K562 (cell line): ENCODE results near the gene VPS11. TPM values are rescaled to one million over a fixed set of nuclear protein-coding genes. Genes with fewer than 3 reads are reported as not detected.

Experiments
- BHLHE40 ChIP-seq: IDR thresholded peaks from 2 replicates; pipeline ENCODE4 v1.6.1; 2011; ENCODE audit warnings: low read length, improper control_type of control experiment
- CBX5 ChIP-seq: IDR thresholded peaks from 2 replicates; pipeline ENCODE4 v1.6.1; 2014; ENCODE audit warnings: low read depth, borderline replicate concordance
- EWSR1 ChIP-seq: fragments of 450-650 bp; IDR thresholded peaks from 2 replicates; pipeline ENCODE4 v1.6.1; 2018; ENCODE audit warnings: borderline replicate concordance, mild to moderate bottlenecking, low read depth, moderate library complexity; ENCODE audit not compliant: partially characterized antibody
- HNRNPK ChIP-seq: fragments of 200-400 bp; formaldehyde crosslinking; IDR thresholded peaks from one replicate; pipeline ENCODE4 v1.6.1; 2018; ENCODE audit warnings: mild to moderate bottlenecking, low read depth, low read length; ENCODE audit not compliant: poor library complexity, severe bottlenecking
- LARP7 ChIP-seq: fragments of 450-650 bp; IDR thresholded peaks from 2 replicates; pipeline ENCODE4 v1.6.1; 2016
- MIER1 ChIP-seq: fragments of 450-650 bp; IDR thresholded peaks from 2 replicates; pipeline ENCODE4 v1.6.1; 2016; ENCODE audit warnings: antibody characterized with exemption, mild to moderate bottlenecking, low read depth
- MTF1 ChIP-seq: fragments of 250-450 bp; sonication (Bioruptor Pico); IDR thresholded peaks from 2 replicates; pipeline ENCODE4 v1.9.0; 2021; ENCODE audit warnings: moderate library complexity, mild to moderate bottlenecking, inconsistent platforms, borderline replicate concordance
- NBN ChIP-seq: fragments of 450-650 bp; IDR thresholded peaks from 2 replicates; pipeline ENCODE4 v1.6.1; 2016; ENCODE audit warnings: low read depth, mild to moderate bottlenecking
- NFIC ChIP-seq: fragments of 450-650 bp; IDR thresholded peaks from 2 replicates; pipeline ENCODE4 v1.6.1; 2017; ENCODE audit warnings: mild to moderate bottlenecking, inconsistent platforms
- NFXL1 ChIP-seq: fragments of 450-650 bp; formaldehyde crosslinking; IDR thresholded peaks from 2 replicates; pipeline ENCODE4 v1.4.0; 2021; ENCODE audit warnings: mild to moderate bottlenecking
- NR2F6 ChIP-seq: fragments of 450-650 bp; formaldehyde crosslinking; IDR thresholded peaks from 2 replicates; pipeline ENCODE4 v1.4.0; 2020; ENCODE audit warnings: mild to moderate bottlenecking
- POLR3A ChIP-seq: IDR thresholded peaks from 2 replicates; pipeline ENCODE4 v1.6.1; 2011; ENCODE audit warnings: borderline replicate concordance, mild to moderate bottlenecking, moderate library complexity; ENCODE audit not compliant: insufficient read length, insufficient read depth; ENCODE audit errors: extremely low read depth
- POU5F1 ChIP-seq: fragments of 150-350 bp; IDR thresholded peaks from 2 replicates; pipeline ENCODE4 v1.6.1; 2014; ENCODE audit warnings: borderline replicate concordance, low read length, low read depth, mild to moderate bottlenecking; ENCODE audit not compliant: partially characterized antibody
- PTTG1 ChIP-seq: fragments of 450-650 bp; IDR thresholded peaks from 2 replicates; pipeline ENCODE4 v1.6.1; 2016; ENCODE audit warnings: low read depth, mild to moderate bottlenecking, missing genetic modification characterization, missing compliant biosample characterization
- RBM39 ChIP-seq: fragments of 200-400 bp; formaldehyde crosslinking; optimal IDR thresholded peaks from 2 replicates; pipeline ENCODE3; 2018; ENCODE audit warnings: low read depth, low read length
- SIRT6 ChIP-seq: IDR thresholded peaks from one replicate; pipeline ENCODE4 v1.6.1; 2012; ENCODE audit warnings: low read depth, mild to moderate bottlenecking, control low read depth, inconsistent platforms, low read length, moderate library complexity
- YY1 ChIP-seq, 3 experiments: IDR thresholded peaks; 2 replicates each; pipeline ENCODE4 v1.6.1; 2011; ENCODE audit warnings: low read length in 2 of 3, mild to moderate bottlenecking in 2 of 3, moderate library complexity in 2 of 3, borderline replicate concordance in 1 of 3, control low read depth in 1 of 3, low read depth in 1 of 3; ENCODE audit not compliant: insufficient read depth in 3 of 3, insufficient replicate concordance in 2 of 3, control insufficient read depth in 1 of 3, insufficient read length in 1 of 3; ENCODE audit errors: extremely low read depth in 1 of 3
- ZFX ChIP-seq: sonication (generic); formaldehyde crosslinking; IDR thresholded peaks from 2 replicates; pipeline ENCODE4 v1.8.0; 2022; ENCODE audit warnings: mild to moderate bottlenecking, missing genetic modification reagents, moderate library complexity
- polyA plus RNA-seq, 8 experiments: library from polyadenylated mRNA; depleted of rRNA in 4 of 8; stranded (reverse) in 5 of 8; unstranded in 3 of 8; fragments of >200 nt; fragmentation: Nextera tagmentation in 2 of 8; fragmentation: Illumina TruSeq in 1 of 8; extraction: Ambion mirVana in 2 of 8; extraction: Trizol in 1 of 8; gene quantifications; 2 replicates each; pipeline versions ENCODE4 v1.2.1 to v1.2.3, GENCODE V29; 2011 to 2014; ENCODE audit warnings: inconsistent platforms in 1 of 8, missing spikeins in 1 of 8
- total RNA-seq, 7 experiments: library from RNA; depleted of rRNA in 6 of 7; stranded (reverse); fragments of >200 nt in 6 of 7; fragmentation: Illumina TruSeq in 2 of 7; extraction: Trizol in 2 of 7; gene quantifications; 2 replicates each; pipeline versions ENCODE4 v1.2.1 to v1.2.3, GENCODE V29; 2011 to 2021; ENCODE audit warnings: low replicate concordance in 1 of 7
- TF ChIP-seq, protein P1 (sequence below), 2 experiments: IDR thresholded peaks; 2 replicates each; pipeline ENCODE4 v1.6.1; 2012; ENCODE audit warnings: improper control_type of control experiment in 2 of 2, low read depth in 2 of 2, low read length in 2 of 2, borderline replicate concordance in 1 of 2
- TF ChIP-seq, protein P2 (sequence below): sonication (generic); formaldehyde crosslinking; IDR thresholded peaks from 2 replicates; pipeline ENCODE4 v1.8.1; 2023; ENCODE audit warnings: mild to moderate bottlenecking, missing genetic modification reagents
- TF ChIP-seq, protein P3 (sequence below), 2 experiments: fragments of 450-650 bp; IDR thresholded peaks; 2 replicates each; pipeline ENCODE4 v1.6.1; 2016
- TF ChIP-seq, protein P4 (sequence below): sonication (generic); formaldehyde crosslinking; IDR thresholded peaks from 2 replicates; pipeline ENCODE4 v1.4.0; 2020; ENCODE audit warnings: mild to moderate bottlenecking, missing genetic modification reagents

Gene VPS11
- total and polyA plus RNA-seq, 9 of the 15 experiments (the other 6 are each of a cell fraction or from before 2014, with no cell fraction given) = 14.1 to 35.5 (median 27.5) TPM

DNA sequence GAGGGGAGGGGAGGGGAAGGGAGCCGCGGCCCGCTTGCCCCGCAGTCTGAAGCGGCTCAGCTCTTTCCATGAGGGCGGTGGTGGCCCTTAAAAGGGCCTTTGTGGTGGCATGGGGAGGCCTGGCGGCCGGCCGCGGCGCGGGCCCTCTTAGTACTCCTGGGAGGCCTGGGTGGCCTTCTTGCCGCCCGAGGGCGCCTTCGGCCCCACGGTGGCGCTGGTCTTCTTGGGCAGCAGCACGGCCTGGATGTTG lies 27.1 kb downstream of the VPS11 start (continued):
- TF ChIP-seq, protein P1, sequence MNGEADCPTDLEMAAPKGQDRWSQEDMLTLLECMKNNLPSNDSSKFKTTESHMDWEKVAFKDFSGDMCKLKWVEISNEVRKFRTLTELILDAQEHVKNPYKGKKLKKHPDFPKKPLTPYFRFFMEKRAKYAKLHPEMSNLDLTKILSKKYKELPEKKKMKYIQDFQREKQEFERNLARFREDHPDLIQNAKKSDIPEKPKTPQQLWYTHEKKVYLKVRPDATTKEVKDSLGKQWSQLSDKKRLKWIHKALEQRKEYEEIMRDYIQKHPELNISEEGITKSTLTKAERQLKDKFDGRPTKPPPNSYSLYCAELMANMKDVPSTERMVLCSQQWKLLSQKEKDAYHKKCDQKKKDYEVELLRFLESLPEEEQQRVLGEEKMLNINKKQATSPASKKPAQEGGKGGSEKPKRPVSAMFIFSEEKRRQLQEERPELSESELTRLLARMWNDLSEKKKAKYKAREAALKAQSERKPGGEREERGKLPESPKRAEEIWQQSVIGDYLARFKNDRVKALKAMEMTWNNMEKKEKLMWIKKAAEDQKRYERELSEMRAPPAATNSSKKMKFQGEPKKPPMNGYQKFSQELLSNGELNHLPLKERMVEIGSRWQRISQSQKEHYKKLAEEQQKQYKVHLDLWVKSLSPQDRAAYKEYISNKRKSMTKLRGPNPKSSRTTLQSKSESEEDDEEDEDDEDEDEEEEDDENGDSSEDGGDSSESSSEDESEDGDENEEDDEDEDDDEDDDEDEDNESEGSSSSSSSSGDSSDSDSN (IDR thresholded peaks at IDR 0.05; ENCODE audit: borderline replicate concordance in 1 of 2, low read depth in 2 of 2, low read length in 2 of 2) = peak; percentile 73 to 85; a peak in 1 of 4 replicates
- no peak for TF ChIP-seq CBX5
- TF ChIP-seq SIRT6 = peak; percentile 40
- TF ChIP-seq MTF1 (CRISPR knock-in tag) = no peak
- no peak for TF ChIP-seq NBN
- no peak for TF ChIP-seq EWSR1
- TF ChIP-seq ZFX = no peak; the same call in 1 of the 2 replicates
- no peak for TF ChIP-seq POLR3A
- TF ChIP-seq BHLHE40 = no peak
- TF ChIP-seq NFXL1 (CRISPR knock-in tag) = no peak
- TF ChIP-seq YY1 (IDR thresholded peaks at IDR 0.05; ENCODE audit: borderline replicate concordance in 1 of 3, control insufficient read depth in 1 of 3, extremely low read depth in 1 of 3, insufficient read depth in 3 of 3, insufficient read length in 1 of 3, insufficient replicate concordance in 2 of 3, low read depth in 1 of 3, low read length in 2 of 3) = peak in 1 of 3 experiments; percentile 8
- TF ChIP-seq MIER1 = no peak
- TF ChIP-seq, protein P2, sequence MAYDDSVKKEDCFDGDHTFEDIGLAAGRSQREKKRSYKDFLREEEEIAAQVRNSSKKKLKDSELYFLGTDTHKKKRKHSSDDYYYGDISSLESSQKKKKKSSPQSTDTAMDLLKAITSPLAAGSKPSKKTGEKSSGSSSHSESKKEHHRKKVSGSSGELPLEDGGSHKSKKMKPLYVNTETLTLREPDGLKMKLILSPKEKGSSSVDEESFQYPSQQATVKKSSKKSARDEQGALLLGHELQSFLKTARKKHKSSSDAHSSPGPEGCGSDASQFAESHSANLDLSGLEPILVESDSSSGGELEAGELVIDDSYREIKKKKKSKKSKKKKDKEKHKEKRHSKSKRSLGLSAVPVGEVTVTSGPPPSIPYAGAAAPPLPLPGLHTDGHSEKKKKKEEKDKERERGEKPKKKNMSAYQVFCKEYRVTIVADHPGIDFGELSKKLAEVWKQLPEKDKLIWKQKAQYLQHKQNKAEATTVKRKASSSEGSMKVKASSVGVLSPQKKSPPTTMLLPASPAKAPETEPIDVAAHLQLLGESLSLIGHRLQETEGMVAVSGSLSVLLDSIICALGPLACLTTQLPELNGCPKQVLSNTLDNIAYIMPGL (CRISPR knock-in tag) = no peak
- no peak for TF ChIP-seq RBM39
- TF ChIP-seq NFIC = no peak
- TF ChIP-seq POU5F1 = no peak
- TF ChIP-seq, protein P3, sequence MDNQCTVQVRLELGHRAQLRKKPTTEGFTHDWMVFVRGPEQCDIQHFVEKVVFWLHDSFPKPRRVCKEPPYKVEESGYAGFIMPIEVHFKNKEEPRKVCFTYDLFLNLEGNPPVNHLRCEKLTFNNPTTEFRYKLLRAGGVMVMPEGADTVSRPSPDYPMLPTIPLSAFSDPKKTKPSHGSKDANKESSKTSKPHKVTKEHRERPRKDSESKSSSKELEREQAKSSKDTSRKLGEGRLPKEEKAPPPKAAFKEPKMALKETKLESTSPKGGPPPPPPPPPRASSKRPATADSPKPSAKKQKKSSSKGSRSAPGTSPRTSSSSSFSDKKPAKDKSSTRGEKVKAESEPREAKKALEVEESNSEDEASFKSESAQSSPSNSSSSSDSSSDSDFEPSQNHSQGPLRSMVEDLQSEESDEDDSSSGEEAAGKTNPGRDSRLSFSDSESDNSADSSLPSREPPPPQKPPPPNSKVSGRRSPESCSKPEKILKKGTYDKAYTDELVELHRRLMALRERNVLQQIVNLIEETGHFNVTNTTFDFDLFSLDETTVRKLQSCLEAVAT (IDR thresholded peaks at IDR 0.05) = no peak
- no peak for TF ChIP-seq PTTG1 (tag)
- TF ChIP-seq LARP7 = 0 out of 2 replicates have a peak, but pooled peaks have one; percentile 85
- TF ChIP-seq, protein P4, sequence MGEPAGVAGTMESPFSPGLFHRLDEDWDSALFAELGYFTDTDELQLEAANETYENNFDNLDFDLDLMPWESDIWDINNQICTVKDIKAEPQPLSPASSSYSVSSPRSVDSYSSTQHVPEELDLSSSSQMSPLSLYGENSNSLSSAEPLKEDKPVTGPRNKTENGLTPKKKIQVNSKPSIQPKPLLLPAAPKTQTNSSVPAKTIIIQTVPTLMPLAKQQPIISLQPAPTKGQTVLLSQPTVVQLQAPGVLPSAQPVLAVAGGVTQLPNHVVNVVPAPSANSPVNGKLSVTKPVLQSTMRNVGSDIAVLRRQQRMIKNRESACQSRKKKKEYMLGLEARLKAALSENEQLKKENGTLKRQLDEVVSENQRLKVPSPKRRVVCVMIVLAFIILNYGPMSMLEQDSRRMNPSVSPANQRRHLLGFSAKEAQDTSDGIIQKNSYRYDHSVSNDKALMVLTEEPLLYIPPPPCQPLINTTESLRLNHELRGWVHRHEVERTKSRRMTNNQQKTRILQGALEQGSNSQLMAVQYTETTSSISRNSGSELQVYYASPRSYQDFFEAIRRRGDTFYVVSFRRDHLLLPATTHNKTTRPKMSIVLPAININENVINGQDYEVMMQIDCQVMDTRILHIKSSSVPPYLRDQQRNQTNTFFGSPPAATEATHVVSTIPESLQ = no peak
- no peak for TF ChIP-seq NR2F6 (CRISPR knock-in tag)
- TF ChIP-seq HNRNPK = peak; percentile 43
